HCT116 (cell line): Measurements from ENCODE around the gene MOV10L1.

Experiments
- EZH2 ChIP-seq: fragments of 200-600 bp; sonication (generic); IDR thresholded peaks from 2 replicates; pipeline ENCODE4 v1.6.1; 2017; ENCODE audit warnings: antibody characterized with exemption, mixed run types
- EZH2phosphoT487 ChIP-seq: fragments of 200-600 bp; IDR thresholded peaks from 2 replicates; pipeline ENCODE4 v1.6.1; 2018; ENCODE audit warnings: antibody characterized with exemption, borderline replicate concordance
- JUND ChIP-seq: IDR thresholded peaks from 2 replicates; pipeline ENCODE4 v1.6.1; 2012
- MAX ChIP-seq: IDR thresholded peaks from 2 replicates; pipeline ENCODE4 v1.6.1; 2012
- POLR2A ChIP-seq: IDR thresholded peaks from 2 replicates; pipeline ENCODE4 v1.7.0; 2011; ENCODE audit warnings: borderline replicate concordance; ENCODE audit not compliant: insufficient read depth, insufficient read length; ENCODE audit errors: extremely low read depth
- POLR2AphosphoS5 ChIP-seq: IDR thresholded peaks from 2 replicates; pipeline ENCODE4 v1.6.1; 2011; ENCODE audit warnings: mild to moderate bottlenecking, low read depth, low read length, moderate library complexity
- ZBTB33 ChIP-seq: IDR thresholded peaks from 2 replicates; pipeline ENCODE4 v1.6.1; 2011; ENCODE audit warnings: mild to moderate bottlenecking, low read length, moderate library complexity; ENCODE audit not compliant: insufficient replicate concordance; ENCODE audit errors: extremely low read depth
- ZNF274 ChIP-seq: fragments of 200-500 bp; sonication (Bioruptor generic); IDR thresholded peaks from 2 replicates; pipeline ENCODE4 v1.6.1; 2014; ENCODE audit warnings: mild to moderate bottlenecking, low read depth, low read length, inconsistent platforms
- TF ChIP-seq, protein P1 (sequence below), 3 experiments: fragments of 200-600 bp in 1 of 3; sonication (generic) in 1 of 3; IDR thresholded peaks in 2 of 3; conservative IDR thresholded peaks in 1 of 3; 2 replicates each; pipeline ENCODE4 v1.5.1; 2012 to 2017; ENCODE audit warnings: low read depth in 2 of 3, low read length in 2 of 3, antibody characterized with exemption in 1 of 3, borderline replicate concordance in 1 of 3, control low read depth in 1 of 3, mild to moderate bottlenecking in 1 of 3, mixed read lengths in 1 of 3, mixed run types in 1 of 3, moderate library complexity in 1 of 3; ENCODE audit not compliant: insufficient read depth in 1 of 3

- TF ChIP-seq, protein P1, sequence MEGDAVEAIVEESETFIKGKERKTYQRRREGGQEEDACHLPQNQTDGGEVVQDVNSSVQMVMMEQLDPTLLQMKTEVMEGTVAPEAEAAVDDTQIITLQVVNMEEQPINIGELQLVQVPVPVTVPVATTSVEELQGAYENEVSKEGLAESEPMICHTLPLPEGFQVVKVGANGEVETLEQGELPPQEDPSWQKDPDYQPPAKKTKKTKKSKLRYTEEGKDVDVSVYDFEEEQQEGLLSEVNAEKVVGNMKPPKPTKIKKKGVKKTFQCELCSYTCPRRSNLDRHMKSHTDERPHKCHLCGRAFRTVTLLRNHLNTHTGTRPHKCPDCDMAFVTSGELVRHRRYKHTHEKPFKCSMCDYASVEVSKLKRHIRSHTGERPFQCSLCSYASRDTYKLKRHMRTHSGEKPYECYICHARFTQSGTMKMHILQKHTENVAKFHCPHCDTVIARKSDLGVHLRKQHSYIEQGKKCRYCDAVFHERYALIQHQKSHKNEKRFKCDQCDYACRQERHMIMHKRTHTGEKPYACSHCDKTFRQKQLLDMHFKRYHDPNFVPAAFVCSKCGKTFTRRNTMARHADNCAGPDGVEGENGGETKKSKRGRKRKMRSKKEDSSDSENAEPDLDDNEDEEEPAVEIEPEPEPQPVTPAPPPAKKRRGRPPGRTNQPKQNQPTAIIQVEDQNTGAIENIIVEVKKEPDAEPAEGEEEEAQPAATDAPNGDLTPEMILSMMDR (IDR thresholded peaks at IDR 0.05 in 2 of 3, conservative IDR thresholded peaks at IDR 0.05 in 1 of 3; ENCODE audit: borderline replicate concordance in 1 of 3, insufficient read depth in 1 of 3, low read depth in 2 of 3, low read length in 2 of 3), result no peak
- TF ChIP-seq MAX (no peak), ZNF274 (no peak), POLR2A (no peak), JUND (no peak), EZH2 (no peak), EZH2phosphoT487 (no peak), ZBTB33 (no peak), POLR2AphosphoS5 (no peak)
Observed at GRCh38 chr22:50119169-50119767, 29.5 kb downstream of the MOV10L1 start.
